Gastrocnemius medialis (tissue), 4 donors: ENCODE measurements around the gene HTT.

Source experiments
- POLR2A ChIP-seq, 2 donors: fragments of 450-650 bp; IDR thresholded peaks; one replicate each; pipeline ENCODE4 v1.6.1; 2017; ENCODE audit warnings: antibody characterized with exemption in 2 of 2, mild to moderate bottlenecking in 2 of 2, moderate library complexity in 2 of 2
- TF ChIP-seq, protein P1 (sequence below), 5 experiments: fragments of 450-650 bp in 3 of 5; fragments of 200-600 bp in 2 of 5; sonication (generic) in 2 of 5; IDR thresholded peaks in 4 of 5; conservative IDR thresholded peaks in 1 of 5; 1 replicate in 4 of 5; 2 replicates in 1 of 5; pipeline ENCODE4 v1.5.1; 2016 to 2019; ENCODE audit warnings: antibody characterized with exemption in 5 of 5, mild to moderate bottlenecking in 3 of 5, moderate library complexity in 3 of 5

DNA sequence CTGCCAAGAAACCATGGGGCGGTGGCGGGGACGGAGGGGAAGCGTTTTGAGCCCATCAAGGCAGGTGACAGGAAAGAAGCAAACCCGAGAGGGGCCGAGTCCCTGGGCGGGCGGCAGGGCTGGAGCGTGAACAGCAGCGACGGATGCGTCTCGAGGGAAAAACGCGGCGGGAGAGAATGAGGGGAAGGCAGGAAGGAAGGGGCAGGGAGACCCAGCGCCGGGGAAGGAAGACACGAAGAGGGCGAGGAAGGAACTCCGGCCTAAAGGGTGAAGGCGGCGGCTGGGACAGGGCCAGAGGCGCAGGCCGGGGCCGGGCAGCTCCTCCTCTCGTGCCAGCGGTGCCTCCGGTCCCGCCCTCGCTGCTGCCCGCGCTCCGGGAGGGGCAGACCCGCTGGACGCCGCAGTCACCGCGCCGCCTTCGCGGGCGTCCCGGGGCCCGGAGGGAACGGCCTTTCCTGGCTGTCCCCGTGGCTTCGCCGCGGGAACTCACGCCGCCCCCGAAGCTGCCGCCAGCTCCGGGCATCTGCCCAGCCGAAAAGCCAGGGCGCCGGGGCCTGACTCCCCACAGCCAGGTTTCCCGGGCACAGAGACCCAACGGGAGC is 217.6 kb downstream of the HTT start:
- TF ChIP-seq POLR2A (IDR thresholded peaks at IDR 0.05), result no peak
- TF ChIP-seq, protein P1, sequence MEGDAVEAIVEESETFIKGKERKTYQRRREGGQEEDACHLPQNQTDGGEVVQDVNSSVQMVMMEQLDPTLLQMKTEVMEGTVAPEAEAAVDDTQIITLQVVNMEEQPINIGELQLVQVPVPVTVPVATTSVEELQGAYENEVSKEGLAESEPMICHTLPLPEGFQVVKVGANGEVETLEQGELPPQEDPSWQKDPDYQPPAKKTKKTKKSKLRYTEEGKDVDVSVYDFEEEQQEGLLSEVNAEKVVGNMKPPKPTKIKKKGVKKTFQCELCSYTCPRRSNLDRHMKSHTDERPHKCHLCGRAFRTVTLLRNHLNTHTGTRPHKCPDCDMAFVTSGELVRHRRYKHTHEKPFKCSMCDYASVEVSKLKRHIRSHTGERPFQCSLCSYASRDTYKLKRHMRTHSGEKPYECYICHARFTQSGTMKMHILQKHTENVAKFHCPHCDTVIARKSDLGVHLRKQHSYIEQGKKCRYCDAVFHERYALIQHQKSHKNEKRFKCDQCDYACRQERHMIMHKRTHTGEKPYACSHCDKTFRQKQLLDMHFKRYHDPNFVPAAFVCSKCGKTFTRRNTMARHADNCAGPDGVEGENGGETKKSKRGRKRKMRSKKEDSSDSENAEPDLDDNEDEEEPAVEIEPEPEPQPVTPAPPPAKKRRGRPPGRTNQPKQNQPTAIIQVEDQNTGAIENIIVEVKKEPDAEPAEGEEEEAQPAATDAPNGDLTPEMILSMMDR (IDR thresholded peaks at IDR 0.05 in 4 of 5, conservative IDR thresholded peaks at IDR 0.05 in 1 of 5), result no peak
